EL (cell line): Measurements from ENCODE around the gene CCL13.

Experiments
- DNase-seq: peaks from one replicate; pipeline ENCODE4 v3.0.0-alpha.2; 2016

CCL13 gene

DNA sequence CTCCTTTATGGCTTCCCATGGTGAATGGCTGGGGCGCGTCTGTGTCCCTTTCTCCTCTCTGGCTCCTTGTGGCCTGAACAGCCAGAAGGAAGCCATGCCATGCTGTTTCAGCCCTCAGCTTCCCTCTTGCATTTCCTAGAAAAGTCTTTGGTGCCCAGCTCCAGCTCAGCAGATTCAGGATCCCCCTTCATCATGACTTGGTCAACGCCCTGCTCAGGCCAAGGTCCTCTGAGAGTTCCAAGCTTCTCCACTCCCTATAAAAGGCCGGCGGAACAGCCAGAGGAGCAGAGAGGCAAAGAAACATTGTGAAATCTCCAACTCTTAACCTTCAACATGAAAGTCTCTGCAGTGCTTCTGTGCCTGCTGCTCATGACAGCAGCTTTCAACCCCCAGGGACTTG is at the start of gene CCL13:
Gene CCL13, plus strand, starts transcription at position 287 of the 400 bp plus-strand sequence. Its CDS starts 47 bp downstream, at position 334.
- no peak for DNase-seq

DNA sequence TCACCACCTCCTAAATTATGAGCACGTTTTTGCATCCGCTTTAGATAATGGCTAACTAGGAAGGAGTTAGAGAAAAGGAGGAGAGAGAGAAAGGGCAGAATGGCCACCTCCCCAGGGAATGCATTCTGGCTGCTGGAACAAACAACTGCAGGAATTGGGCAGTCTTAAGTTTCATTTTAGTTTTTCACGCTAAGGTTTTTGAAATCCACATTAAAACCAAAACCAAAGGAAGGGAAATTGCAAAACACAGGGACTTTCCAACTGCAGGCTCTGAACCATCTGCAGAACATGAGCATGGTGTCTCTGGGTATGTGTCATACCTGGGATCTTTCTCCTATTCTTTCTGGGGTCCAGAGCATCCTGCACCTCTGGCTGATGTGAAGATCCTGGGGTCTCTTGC is 49.2 kb upstream of the CCL13 start:
- DNase-seq, result peak; percentile 66

DNA sequence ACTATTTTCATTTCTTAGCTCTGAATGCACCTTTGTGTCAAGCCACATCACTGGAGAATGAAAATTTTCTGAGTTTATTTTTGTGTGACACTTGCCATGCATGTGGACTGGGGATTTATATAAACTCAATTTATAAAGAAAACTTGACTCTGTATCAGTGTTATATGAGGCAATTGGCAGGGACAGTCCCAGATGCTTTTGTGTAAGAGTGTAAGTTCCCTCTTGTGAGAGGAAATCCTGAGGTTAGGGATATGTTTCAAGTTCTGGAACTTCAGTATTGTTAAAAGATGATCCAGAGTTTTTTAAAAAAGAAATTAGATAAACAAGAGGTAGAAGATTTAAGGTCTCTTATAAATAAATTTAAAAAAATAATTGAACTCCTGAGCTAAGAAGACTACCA is 47.9 kb upstream of the CCL13 start:
- no peak for DNase-seq

DNA sequence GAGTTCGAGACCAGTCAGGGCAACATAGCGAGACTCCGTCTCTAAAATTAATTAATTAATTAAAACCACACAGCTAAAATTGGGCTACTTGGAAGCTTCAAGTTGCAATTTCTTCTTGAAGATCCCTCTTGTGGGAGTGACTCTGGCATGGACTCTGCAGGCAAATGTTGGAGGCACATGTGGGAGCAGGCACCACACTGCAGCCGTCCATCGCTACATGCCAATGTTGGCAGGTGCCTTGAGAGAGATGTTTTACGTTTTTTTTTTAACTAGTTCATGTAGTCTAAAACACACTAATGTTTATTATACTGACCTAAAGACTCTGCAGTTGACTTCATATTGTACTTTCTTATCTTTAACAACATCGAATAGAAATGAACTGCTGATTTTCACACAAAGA is 45.0 kb upstream of the CCL13 start:
- no peak for DNase-seq

DNA sequence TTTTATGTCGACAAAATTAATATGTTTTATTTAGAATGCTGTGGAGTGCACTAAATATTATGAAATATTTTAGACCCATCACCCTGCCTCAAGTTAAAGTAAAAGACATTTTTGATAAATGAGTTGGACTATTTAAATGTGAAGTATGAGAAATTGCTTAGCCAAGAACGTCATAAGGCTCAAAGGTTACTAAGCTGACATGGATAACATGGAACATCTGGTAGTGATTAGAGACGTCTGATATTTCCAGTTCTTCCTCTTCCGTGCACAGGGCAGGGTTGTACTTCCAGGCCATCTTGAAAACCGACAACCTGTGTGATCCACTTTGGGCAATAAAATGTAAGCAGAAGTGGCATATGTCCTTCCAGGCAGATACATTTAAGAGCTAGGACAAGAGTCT is 44.2 kb upstream of the CCL13 start:
- peak; percentile 89 for DNase-seq

DNA sequence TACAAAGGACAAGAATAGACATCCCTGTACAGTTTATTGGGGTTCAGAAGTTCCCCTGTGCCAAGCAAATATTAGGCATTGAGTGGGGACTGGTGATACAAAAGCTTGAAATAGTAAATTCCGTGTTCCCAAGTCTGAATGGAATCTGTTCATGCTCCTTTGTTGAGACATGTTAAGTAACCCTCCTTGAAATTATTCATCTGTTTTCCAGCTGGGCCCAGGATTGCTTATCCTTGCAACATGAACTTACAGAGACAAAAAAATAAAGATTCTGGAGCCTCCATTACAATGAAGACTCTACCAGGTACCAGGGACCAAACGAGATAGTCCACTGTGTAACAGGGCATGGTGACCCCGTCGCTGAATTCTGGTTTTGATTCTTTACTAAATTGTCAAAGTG is 43.1 kb upstream of the CCL13 start:
- peak; percentile 25 for DNase-seq

DNA sequence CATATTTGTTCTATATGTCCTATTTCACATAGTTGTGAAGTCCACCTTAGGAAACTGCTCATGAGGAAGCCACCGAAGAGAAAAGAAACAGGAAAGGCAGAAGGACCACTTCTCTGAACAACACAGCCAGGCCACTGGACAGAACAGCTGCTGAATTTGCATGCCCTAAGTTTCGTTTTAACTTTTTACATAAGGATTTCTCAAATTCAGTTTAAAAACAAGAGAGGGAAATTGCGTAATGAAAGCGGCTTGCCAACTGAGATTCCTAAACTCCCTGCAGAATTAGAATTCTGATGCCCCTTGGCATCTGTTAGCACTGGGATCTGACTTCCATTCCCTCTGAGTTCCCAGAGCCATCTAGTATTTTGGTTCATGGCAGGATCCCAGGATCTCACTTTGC is 42.0 kb upstream of the CCL13 start:
- peak; percentile 67 for DNase-seq

DNA sequence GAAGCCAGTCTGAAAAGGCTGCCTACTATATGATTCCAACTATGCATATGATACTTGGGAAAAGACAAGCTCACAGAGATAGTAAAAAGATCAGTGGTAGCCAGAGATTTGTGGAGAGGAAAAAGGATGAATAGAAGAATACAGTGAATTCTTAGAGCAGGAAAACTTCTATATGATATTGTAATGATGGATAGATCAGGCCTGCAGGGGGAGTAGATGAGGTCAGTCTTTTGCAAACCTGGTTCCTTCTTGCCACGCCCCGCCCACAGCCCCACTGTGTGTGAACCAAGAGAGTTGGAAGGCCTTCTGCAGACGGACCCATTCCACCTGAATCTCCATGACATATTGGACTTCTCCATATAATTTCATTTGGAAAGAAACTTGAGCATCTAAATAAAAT is 37.8 kb upstream of the CCL13 start:
- DNase-seq, result no peak

DNA sequence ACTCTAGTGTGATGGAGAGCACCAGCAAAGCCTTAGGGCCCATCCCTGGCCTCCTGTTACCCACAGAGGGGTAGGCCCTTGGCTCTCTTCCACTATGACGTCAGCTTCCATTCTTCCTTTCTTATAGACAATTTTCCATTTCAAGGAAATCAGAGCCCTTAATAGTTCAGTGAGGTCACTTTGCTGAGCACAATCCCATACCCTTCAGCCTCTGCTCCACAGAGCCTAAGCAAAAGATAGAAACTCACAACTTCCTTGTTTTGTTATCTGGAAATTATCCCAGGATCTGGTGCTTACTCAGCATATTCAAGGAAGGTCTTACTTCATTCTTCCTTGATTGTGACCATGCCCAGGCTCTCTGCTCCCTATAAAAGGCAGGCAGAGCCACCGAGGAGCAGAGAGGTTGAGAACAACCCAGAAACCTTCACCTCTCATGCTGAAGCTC is 37.2 kb upstream of the CCL13 start, which contains the start of gene CCL8:
Gene CCL8, plus strand, starts transcription at position 397 of the 445 bp plus-strand sequence. CDS start 67 bp downstream, outside the sequence.
- peak; percentile 34 for DNase-seq

DNA sequence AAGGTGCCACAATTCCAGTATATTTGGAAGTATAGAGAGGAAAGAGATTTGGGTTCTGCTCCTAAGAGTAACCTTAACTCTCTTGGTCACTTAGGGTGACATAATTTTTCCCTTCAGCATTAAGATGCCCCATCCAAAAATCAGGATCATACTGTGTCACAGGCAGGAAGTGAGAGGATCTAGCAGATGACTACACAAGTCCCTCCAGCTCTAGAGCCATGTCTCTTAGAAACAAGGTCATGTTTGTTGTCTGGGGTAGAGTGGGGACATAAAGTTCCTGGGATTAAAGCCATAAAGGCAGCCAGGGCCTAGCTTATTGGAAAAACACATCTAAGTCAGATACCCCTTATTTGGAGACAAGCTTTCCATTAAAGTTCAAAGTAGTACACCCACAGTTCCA is 34.3 kb upstream of the CCL13 start:
- DNase-seq, result no peak

DNA sequence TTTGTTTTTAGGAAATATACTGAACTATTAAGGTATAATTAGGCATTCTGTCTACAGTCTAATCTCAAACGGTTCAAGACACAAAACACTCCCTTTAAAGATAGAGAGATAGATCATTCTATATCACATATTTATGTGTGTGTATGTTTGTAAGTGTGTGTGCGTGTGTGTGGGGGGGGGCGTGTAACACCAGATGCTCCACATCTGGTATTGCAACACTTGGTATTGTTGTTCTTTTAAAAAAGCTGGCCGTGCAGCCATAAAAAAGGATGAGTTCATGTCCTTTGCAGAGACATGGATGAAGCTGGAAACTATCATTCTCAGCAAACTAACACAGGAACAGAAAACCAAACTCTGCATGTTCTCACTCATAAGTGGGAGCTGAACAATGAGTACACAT is 28.7 kb upstream of the CCL13 start:
- peak; percentile 53 for DNase-seq

DNA sequence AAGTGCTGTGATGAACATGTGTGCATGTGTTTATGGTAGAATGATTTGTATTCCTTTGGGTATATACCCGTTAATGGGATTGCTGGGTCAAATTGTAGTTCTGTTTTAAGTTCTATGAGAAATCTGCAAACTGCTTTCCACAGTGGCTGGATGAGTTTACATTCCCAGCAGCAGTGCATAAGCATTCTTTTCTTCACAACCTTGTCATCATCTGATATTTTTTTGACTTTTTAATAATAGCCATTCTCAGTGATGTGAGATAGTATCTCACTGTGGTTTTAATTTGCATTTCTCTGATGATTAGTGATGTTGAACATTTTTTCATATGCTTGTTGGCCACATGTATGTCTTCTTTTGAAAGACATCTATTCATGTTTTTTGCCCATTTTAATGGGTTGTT is 18.6 kb upstream of the CCL13 start:
- no peak for DNase-seq

DNA sequence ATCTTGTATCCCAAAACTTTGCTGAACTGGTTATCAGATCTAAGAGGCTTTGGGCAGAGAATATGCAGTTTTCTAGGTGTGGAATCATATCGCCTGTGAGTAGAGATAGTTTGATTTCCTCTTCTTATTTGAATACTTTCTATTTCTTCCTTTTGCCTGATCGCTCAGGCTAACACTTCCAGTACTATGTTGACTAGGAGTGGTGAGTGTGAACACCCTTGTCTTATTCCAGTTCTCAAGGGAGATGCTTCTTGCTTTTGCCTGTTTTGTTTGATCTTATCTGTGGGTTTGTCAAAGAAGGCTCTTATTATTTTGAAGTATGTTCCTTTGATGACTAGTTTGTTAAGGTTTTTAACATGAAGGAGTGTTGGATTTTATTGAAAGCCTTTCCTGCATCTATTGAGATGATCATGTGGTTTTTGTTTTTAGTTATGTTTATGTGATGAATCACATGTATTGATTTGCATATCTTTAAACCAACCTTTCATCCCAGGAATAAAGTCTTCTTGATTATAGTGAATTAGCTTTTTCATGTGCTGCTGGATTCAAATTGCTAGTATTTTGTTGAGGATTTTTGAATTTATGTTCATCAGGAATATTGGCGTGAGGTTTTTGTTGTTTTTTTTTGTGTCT is 17.0 kb upstream of the CCL13 start:
- no peak for DNase-seq

DNA sequence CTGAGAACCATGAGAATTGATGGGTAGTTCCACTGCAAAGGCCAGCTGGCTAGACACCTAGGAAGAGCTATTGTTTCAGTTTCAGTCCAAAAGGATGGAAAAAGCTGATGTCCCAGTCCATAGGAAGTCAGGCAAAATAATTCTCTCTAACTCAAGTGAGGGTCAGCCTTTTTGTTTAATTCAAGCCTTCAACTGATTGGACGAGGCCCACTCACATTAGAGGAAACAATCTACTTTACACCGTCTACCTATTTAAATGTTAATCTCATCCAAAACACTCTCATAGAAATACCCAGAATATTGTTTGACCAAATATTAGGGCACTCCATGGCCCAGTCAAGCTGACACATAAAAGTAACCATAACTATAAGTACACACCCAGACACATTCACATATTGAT is 14.4 kb upstream of the CCL13 start:
- no peak for DNase-seq

DNA sequence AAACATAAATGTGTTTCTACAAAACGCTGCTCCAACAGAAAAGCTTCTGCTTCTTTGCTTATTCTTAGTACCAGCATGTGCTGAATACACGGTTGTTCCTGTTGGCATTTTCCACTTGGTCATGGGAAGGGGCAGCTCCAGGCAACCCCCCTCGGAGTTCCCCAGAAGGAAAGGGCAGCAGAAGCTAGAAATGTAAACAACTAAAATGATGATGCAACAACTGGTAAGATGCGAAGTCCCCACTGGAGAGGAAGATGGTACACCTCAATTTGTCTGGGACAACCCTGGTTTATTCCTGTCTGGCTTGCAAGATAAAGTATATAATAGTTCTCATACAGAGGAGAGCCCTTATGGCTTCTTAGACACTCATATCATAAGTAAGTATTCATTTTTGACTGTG is 9.2 kb upstream of the CCL13 start:
- DNase-seq, result no peak

DNA sequence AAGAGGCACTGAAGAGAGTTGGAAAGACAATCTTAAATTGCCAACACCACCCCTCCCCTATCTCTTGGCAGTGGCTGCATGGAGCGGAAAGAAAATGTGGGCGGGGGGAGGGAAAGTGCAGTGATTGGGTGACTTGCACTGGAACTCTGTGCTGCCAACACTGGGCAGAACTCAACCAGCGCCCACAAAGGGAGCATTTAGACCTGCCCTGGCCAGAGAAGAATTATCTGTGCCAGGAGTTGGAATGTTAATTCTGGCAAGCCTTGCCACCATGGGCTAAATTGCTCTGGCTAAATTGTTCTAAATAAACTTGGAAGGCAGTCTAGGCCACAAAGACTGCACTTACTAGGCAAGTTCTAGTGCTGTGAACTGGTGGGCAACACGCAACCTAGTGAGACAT is 6.5 kb upstream of the CCL13 start:
- no peak for DNase-seq

DNA sequence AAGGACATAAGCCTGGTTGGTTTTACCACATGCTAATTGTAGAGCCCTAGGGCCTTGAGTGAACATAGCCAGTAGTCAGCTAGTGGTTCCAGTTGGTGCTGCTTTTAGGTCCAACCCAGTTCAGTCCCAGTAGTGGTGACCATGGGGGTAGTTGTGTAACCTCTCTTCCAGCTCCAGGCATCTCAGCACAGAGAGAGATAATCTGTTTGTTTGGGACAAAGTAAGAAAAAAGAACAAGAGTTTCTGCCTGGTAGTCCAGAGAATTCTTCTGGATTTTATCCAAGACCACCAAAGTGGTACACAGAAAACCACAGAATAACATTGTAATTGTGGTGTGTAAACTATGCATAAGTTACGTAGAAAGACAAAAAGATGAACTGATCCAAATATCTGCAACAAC is 5.2 kb upstream of the CCL13 start:
- no peak for DNase-seq

DNA sequence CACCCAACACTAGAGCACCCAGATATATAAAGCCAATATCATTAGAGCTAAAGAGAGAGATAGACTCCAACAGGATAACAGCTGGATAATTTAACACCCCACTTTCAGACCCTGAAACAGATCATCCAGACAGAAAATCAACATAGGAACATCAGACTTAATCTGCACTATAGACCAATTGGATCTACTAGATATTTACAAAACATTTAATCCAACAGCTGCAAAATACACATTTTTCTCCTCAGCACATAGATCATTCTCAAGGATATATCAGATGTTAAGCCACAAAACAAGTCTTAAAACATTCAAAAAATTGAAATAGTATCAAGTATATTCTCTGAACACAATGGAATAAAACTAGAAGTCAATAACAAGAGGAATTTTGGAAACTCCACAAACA is 4.1 kb upstream of the CCL13 start:
- DNase-seq, result no peak

DNA sequence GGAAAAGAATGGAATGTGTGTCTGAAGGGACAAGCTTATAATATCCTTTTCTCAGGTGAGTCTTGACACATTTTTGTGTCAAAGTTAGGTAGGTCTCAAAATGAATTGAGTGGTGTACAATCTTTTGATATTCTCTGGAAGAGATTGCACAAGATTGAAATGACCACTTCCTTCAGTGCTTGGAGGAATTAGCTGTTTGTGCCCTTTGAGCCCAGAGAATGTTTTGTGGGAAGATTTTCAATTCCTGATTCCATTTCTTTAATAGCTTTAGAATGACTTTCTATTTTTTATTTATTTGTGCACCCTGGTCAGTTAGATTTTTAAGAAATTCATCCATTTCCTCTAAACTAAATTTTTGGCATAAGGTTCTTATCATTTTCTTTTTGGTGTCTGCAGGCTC is 1.6 kb upstream of the CCL13 start:
- DNase-seq, result peak; percentile 78

DNA sequence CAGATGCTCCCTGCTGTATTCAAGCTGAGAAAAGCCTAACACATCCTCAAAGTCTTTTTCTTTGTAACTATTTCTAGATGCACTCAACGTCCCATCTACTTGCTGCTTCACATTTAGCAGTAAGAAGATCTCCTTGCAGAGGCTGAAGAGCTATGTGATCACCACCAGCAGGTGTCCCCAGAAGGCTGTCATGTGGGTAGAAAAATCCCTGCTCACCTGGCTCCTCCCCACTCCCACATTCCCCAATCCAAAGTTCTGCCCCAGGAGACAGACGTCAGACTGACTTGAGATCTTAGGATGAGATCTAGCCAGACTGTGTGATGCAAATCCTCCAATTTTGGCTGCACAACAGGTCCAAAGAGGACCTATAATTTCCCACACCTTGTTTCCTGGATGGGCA is 1.1 kb downstream of the CCL13 start:
- no peak for DNase-seq

DNA sequence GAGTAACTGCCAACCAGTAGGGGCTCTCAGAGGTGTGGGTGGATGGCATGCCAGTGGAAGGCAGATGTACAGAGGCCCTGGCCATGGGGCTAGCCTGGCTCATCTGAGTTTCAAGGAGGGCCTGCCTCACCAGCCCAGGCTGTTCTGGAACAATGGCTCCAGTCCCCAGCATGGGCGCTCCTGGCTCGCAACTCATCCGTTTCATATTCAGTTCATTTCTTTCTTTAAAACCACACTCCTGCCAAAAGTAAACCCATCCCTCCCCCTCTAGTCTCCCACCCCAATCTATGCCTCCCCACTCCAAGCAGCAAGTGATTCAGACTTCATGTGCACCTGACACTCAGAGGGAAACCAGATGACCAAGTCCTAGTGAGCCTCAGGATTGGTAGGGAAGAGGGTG is 2.4 kb downstream of the CCL13 start:
- no peak for DNase-seq

DNA sequence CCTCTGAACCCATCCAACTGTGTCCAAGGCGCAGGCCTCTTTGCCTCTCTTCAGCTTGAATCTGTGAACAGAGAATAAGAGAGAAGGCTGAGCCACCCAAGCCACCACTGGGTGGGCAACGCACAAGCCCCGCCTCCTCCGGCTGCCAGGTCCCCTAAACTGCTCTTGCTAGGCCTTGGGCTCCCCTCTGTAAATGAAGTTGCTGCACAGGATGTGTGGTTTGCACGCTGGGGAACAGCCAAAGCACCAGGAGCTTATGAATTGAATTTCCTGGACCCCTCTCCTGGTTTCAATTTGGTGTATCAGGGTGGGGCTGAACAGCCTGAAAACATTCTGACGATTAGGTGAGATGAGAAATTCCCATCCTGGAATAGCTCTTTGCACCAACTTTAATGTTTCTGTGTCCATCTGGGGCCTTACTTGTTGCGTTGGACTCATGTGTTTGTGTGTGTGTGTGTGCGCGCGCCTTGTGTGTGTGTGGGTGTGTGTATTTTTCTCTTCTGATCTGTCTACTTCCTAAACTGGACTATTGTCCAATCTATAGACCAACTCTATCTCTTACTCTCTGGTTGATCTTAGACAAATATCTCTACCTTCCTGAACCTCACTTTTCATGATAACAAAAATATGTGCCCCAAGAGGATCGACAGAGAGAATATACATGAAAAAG is 4.5 kb downstream of the CCL13 start:
- DNase-seq, result no peak

DNA sequence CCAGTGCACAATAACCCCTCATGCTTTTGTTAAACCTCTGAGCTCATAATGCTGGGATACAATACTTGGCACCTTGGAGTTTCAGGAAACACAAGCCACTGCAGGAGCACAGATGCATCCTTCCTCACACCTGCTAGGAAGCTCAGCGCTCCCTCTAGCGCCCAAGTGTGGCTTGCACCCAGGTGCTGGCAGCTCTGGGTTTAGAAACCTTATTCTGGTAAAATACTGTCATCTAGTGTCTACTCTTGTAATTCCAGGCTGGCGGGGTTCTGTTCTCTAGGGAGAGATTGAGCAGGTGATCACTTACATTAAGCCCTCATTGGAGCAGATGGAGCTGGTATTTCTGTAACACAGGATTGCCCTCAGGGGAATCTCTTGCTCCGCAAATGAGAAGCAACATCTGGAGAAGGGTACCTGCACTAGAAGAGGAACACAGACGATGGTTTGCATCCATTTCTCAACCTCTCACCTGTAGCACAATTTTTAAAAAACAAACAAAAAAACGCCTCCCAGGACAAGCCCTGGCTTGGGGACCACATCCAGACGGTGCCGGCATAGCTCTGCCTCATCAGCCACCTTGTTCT is 5.3 kb downstream of the CCL13 start:
- peak; percentile 86 for DNase-seq

DNA sequence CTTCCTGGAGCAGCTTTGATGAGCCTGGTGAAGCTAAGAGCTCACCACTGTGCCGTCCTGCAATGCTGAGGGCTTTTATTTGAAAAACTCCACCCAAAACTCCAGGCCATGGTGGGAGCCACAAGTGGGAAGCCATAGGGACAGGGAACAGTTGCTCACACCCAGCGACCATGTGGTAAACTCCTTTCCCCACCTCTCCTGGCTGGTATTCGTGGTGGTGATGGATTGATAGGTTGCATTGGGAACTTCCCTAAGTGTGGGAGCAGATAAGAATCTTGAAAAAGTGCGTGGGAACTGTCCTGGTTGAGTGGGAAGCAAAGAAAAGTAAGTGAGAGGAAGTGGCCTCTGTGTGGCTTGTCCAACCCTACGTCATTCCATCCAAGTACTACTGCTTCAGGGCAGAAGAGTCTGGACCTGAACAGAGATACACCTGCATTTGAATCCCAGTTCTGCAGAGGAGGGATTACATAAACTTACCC is 6.9 kb downstream of the CCL13 start, which contains the start of gene CCL1:
Gene CCL1, minus strand, starts transcription at position 51 of the 479 bp plus-strand sequence. CDS start 72 bp downstream, outside the sequence.
- no peak for DNase-seq
